ENCODE results near the gene ACAD8. TPM values are rescaled to one million over a fixed set of nuclear protein-coding genes. Genes with fewer than 3 reads are reported as not detected.

The ACAD8 gene
- total and polyA plus RNA-seq, 10 of the 15 experiments (the other 5 are each of a cell fraction or from before 2014, with no cell fraction given) = 9.9 to 34.8 (median 22.2) TPM

GRCh38 chr11:134253188-134253993 lies at the start of gene ACAD8, which contains the start of gene THYN1 (continued):
- TF ChIP-seq, protein P1, sequence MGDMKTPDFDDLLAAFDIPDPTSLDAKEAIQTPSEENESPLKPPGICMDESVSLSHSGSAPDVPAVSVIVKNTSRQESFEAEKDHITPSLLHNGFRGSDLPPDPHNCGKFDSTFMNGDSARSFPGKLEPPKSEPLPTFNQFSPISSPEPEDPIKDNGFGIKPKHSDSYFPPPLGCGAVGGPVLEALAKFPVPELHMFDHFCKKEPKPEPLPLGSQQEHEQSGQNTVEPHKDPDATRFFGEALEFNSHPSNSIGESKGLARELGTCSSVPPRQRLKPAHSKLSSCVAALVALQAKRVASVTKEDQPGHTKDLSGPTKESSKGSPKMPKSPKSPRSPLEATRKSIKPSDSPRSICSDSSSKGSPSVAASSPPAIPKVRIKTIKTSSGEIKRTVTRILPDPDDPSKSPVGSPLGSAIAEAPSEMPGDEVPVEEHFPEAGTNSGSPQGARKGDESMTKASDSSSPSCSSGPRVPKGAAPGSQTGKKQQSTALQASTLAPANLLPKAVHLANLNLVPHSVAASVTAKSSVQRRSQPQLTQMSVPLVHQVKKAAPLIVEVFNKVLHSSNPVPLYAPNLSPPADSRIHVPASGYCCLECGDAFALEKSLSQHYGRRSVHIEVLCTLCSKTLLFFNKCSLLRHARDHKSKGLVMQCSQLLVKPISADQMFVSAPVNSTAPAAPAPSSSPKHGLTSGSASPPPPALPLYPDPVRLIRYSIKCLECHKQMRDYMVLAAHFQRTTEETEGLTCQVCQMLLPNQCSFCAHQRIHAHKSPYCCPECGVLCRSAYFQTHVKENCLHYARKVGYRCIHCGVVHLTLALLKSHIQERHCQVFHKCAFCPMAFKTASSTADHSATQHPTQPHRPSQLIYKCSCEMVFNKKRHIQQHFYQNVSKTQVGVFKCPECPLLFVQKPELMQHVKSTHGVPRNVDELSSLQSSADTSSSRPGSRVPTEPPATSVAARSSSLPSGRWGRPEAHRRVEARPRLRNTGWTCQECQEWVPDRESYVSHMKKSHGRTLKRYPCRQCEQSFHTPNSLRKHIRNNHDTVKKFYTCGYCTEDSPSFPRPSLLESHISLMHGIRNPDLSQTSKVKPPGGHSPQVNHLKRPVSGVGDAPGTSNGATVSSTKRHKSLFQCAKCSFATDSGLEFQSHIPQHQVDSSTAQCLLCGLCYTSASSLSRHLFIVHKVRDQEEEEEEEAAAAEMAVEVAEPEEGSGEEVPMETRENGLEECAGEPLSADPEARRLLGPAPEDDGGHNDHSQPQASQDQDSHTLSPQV (IDR thresholded peaks at IDR 0.05) = no peak
- TF ChIP-seq E2F4 (IDR thresholded peaks at IDR 0.05; ENCODE audit: low read depth, low read length) = peak; percentile 47; the same call in 1 of the 2 replicates
- no peak for TF ChIP-seq CBX5 (IDR thresholded peaks at IDR 0.05; ENCODE audit: low read depth)
- peak; percentile 69 for TF ChIP-seq SP1 (IDR thresholded peaks at IDR 0.05; ENCODE audit: low read depth, low read length)
- TF ChIP-seq IKZF2 (IDR thresholded peaks at IDR 0.05) = no peak
- TF ChIP-seq NRF1 (conservative IDR thresholded peaks at IDR 0.05; ENCODE audit: low read depth, low read length) = 0 out of 2 replicates have a peak, but pooled peaks have one; percentile 9
- TF ChIP-seq IKZF1 (conservative IDR thresholded peaks at IDR 0.05) = peak; percentile 99
- TF ChIP-seq, protein P2, sequence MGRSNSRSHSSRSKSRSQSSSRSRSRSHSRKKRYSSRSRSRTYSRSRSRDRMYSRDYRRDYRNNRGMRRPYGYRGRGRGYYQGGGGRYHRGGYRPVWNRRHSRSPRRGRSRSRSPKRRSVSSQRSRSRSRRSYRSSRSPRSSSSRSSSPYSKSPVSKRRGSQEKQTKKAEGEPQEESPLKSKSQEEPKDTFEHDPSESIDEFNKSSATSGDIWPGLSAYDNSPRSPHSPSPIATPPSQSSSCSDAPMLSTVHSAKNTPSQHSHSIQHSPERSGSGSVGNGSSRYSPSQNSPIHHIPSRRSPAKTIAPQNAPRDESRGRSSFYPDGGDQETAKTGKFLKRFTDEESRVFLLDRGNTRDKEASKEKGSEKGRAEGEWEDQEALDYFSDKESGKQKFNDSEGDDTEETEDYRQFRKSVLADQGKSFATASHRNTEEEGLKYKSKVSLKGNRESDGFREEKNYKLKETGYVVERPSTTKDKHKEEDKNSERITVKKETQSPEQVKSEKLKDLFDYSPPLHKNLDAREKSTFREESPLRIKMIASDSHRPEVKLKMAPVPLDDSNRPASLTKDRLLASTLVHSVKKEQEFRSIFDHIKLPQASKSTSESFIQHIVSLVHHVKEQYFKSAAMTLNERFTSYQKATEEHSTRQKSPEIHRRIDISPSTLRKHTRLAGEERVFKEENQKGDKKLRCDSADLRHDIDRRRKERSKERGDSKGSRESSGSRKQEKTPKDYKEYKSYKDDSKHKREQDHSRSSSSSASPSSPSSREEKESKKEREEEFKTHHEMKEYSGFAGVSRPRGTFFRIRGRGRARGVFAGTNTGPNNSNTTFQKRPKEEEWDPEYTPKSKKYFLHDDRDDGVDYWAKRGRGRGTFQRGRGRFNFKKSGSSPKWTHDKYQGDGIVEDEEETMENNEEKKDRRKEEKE (IDR thresholded peaks at IDR 0.05) = no peak
- no peak for TF ChIP-seq RAD51 (IDR thresholded peaks at IDR 0.05)
- TF ChIP-seq RAD21 (IDR thresholded peaks at IDR 0.05; ENCODE audit: insufficient read depth, low read depth, low read length) = no peak
- TF ChIP-seq SIN3A (IDR thresholded peaks at IDR 0.05; ENCODE audit: low read depth, low read length) = peak; percentile 71; the same call in 1 of the 2 replicates
- TF ChIP-seq TCF12 (IDR thresholded peaks at IDR 0.05; ENCODE audit: low read depth, low read length) = 0 out of 2 replicates have a peak, but pooled peaks have one; percentile 46
- TF ChIP-seq RB1 (IDR thresholded peaks at IDR 0.05; ENCODE audit: borderline replicate concordance) = peak; percentile 85; the same call in 1 of the 2 replicates
- TF ChIP-seq, protein P3, sequence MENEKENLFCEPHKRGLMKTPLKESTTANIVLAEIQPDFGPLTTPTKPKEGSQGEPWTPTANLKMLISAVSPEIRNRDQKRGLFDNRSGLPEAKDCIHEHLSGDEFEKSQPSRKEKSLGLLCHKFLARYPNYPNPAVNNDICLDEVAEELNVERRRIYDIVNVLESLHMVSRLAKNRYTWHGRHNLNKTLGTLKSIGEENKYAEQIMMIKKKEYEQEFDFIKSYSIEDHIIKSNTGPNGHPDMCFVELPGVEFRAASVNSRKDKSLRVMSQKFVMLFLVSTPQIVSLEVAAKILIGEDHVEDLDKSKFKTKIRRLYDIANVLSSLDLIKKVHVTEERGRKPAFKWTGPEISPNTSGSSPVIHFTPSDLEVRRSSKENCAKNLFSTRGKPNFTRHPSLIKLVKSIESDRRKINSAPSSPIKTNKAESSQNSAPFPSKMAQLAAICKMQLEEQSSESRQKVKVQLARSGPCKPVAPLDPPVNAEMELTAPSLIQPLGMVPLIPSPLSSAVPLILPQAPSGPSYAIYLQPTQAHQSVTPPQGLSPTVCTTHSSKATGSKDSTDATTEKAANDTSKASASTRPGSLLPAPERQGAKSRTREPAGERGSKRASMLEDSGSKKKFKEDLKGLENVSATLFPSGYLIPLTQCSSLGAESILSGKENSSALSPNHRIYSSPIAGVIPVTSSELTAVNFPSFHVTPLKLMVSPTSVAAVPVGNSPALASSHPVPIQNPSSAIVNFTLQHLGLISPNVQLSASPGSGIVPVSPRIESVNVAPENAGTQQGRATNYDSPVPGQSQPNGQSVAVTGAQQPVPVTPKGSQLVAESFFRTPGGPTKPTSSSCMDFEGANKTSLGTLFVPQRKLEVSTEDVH (IDR thresholded peaks at IDR 0.05; ENCODE audit: low read depth, partially characterized antibody) = no peak
- TF ChIP-seq KAT2A (conservative IDR thresholded peaks at IDR 0.05; ENCODE audit: control insufficient read depth, low read depth, low read length) = no peak
- TF ChIP-seq RBBP5 (conservative IDR thresholded peaks at IDR 0.05) = no peak
- no peak for TF ChIP-seq HDAC2 (IDR thresholded peaks at IDR 0.05)
- no peak for TF ChIP-seq BMI1 (IDR thresholded peaks at IDR 0.05; ENCODE audit: borderline replicate concordance)

Measured in GM12878 (cell line).